Liver (tissue), 9 donors: ENCODE results near the gene CCDC40. TPM values are rescaled to one million over a fixed set of nuclear protein-coding genes. Genes with fewer than 3 reads are reported as not detected.

Source experiments
- DNase-seq: peaks from one replicate; pipeline ENCODE4 v3.0.0-alpha.2; 2017; ENCODE audit warnings: low spot score
- H3K27ac ChIP-seq, 2 donors: one replicate each; pipeline ENCODE4 v1.7.0; 2013; ENCODE audit warnings: inconsistent platforms in 2 of 2, low read length in 2 of 2, control low read depth in 1 of 2, low read depth in 1 of 2, mild to moderate bottlenecking in 1 of 2
- H3K27me3 ChIP-seq, 4 donors: one replicate each; pipeline versions ENCODE4 v1.6.1 to v1.7.0; 2013; ENCODE audit warnings: low read length in 3 of 4, inconsistent platforms in 1 of 4, mild to moderate bottlenecking in 1 of 4, moderate library complexity in 1 of 4; ENCODE audit not compliant: control insufficient read depth in 4 of 4, insufficient read depth in 4 of 4
- H3K36me3 ChIP-seq, 4 donors: one replicate each; pipeline versions ENCODE4 v1.6.1 to v1.7.0; 2013; ENCODE audit warnings: low read length in 3 of 4, mild to moderate bottlenecking in 3 of 4, low read depth in 1 of 4, moderate library complexity in 1 of 4; ENCODE audit not compliant: control insufficient read depth in 4 of 4, insufficient read depth in 3 of 4
- H3K4me1 ChIP-seq, 4 donors: one replicate each; pipeline versions ENCODE4 v1.6.1 to v1.7.0; 2013; ENCODE audit warnings: low read length in 3 of 4, mild to moderate bottlenecking in 3 of 4, moderate library complexity in 1 of 4; ENCODE audit not compliant: control insufficient read depth in 4 of 4, insufficient read depth in 4 of 4
- H3K4me3 ChIP-seq, 3 donors: one replicate each; pipeline versions ENCODE4 v1.6.1 to v1.7.0; 2013; ENCODE audit warnings: low read length in 3 of 3, control low read depth in 1 of 3, low read depth in 1 of 3, mild to moderate bottlenecking in 1 of 3
- H3K9ac ChIP-seq, 2 donors: one replicate each; pipeline ENCODE4 v1.7.0; 2013; ENCODE audit warnings: low read length in 2 of 2, mild to moderate bottlenecking in 2 of 2, moderate library complexity in 2 of 2, control low read depth in 1 of 2, low read depth in 1 of 2
- H3K9me3 ChIP-seq, 4 donors: one replicate each; pipeline versions ENCODE4 v1.6.1 to v1.7.0; 2013; ENCODE audit warnings: low read length in 3 of 4; ENCODE audit not compliant: control insufficient read depth in 4 of 4
- ATF3 ChIP-seq: IDR thresholded peaks from 2 replicates; pipeline ENCODE4 v1.6.1; 2016; ENCODE audit warnings: antibody characterized with exemption
- EGR1 ChIP-seq, 2 donors: IDR thresholded peaks; 2 replicates each; pipeline ENCODE4 v1.6.1; 2016 to 2018; ENCODE audit warnings: antibody characterized with exemption in 2 of 2, low read depth in 2 of 2
- FOXA1 ChIP-seq: IDR thresholded peaks from 2 replicates; pipeline ENCODE4 v1.6.1; 2016; ENCODE audit warnings: antibody characterized with exemption
- FOXA2 ChIP-seq: IDR thresholded peaks from 2 replicates; pipeline ENCODE4 v1.6.1; 2016; ENCODE audit warnings: antibody characterized with exemption
- GABPA ChIP-seq, 2 donors: IDR thresholded peaks in 1 of 2; conservative IDR thresholded peaks in 1 of 2; 2 replicates each; pipeline ENCODE4 v1.6.1; 2016; ENCODE audit warnings: antibody characterized with exemption in 2 of 2, mild to moderate bottlenecking in 1 of 2, moderate library complexity in 1 of 2
- HNF4A ChIP-seq, 2 donors: conservative IDR thresholded peaks; 2 replicates each; pipeline ENCODE4 v1.6.1; 2016; ENCODE audit warnings: antibody characterized with exemption in 2 of 2, mild to moderate bottlenecking in 2 of 2
- HNF4G ChIP-seq: IDR thresholded peaks from 2 replicates; pipeline ENCODE4 v1.6.1; 2016; ENCODE audit warnings: antibody characterized with exemption
- JUND ChIP-seq, 2 donors: IDR thresholded peaks; 2 replicates each; pipeline ENCODE4 v1.6.1; 2016; ENCODE audit warnings: antibody characterized with exemption in 2 of 2
- NR2F2 ChIP-seq: IDR thresholded peaks from 2 replicates; pipeline ENCODE4 v1.6.1; 2016; ENCODE audit warnings: antibody characterized with exemption
- RAD21 ChIP-seq, 2 donors: IDR thresholded peaks; 2 replicates each; pipeline ENCODE4 v1.6.1; 2016; ENCODE audit warnings: antibody characterized with exemption in 2 of 2, mild to moderate bottlenecking in 2 of 2
- RXRA ChIP-seq, 2 donors: IDR thresholded peaks; 2 replicates each; pipeline ENCODE4 v1.6.1; 2017 to 2018; ENCODE audit warnings: antibody characterized with exemption in 2 of 2, mild to moderate bottlenecking in 1 of 2
- SP1 ChIP-seq: IDR thresholded peaks from 2 replicates; pipeline ENCODE4 v1.6.1; 2018; ENCODE audit warnings: antibody characterized with exemption, mild to moderate bottlenecking
- TAF1 ChIP-seq: conservative IDR thresholded peaks from 2 replicates; pipeline ENCODE4 v1.6.1; 2016; ENCODE audit warnings: antibody characterized with exemption, mild to moderate bottlenecking
- YY1 ChIP-seq: IDR thresholded peaks from 2 replicates; pipeline ENCODE4 v1.6.1; 2016; ENCODE audit warnings: antibody characterized with exemption, mild to moderate bottlenecking
- ZBTB33 ChIP-seq: IDR thresholded peaks from 2 replicates; pipeline ENCODE4 v1.6.1; 2016; ENCODE audit warnings: antibody characterized with exemption
- WGBS: extraction: QIAGEN DNeasy Blood & Tissue Kit; methylation state at CpG from one replicate; pipeline ENCODE4 v1.1.7; 2013; 5-methylcytosine and 5-hydroxymethylcytosine counted together
- polyA plus RNA-seq, 2 donors: library from polyadenylated mRNA; stranded (reverse) in 1 of 2; unstranded in 1 of 2; fragments of 200-250 nt in 1 of 2; fragments of >200 nt in 1 of 2; fragmentation: Nextera tagmentation in 1 of 2; extraction: Ambion mirVana in 1 of 2; gene quantifications; one replicate each; pipeline versions ENCODE4 v1.2.1 to v1.2.3, GENCODE V29; 2013 to 2015
- total RNA-seq, 2 donors: library from RNA; depleted of rRNA; stranded (reverse); fragments of >200 nt; gene quantifications; one replicate each; pipeline ENCODE4 v1.2.3, GENCODE V29; 2014
- TF ChIP-seq, protein P1 (sequence below): IDR thresholded peaks from 2 replicates; pipeline ENCODE4 v1.6.1; 2016; ENCODE audit warnings: antibody characterized with exemption
- TF ChIP-seq, protein P2 (sequence below): fragments of 150-350 bp; IDR thresholded peaks from 2 replicates; pipeline ENCODE4 v1.5.1; 2017; ENCODE audit warnings: improper control_type of control experiment, low read depth, low read length; ENCODE audit not compliant: missing input control
- TF ChIP-seq, protein P3 (sequence below): IDR thresholded peaks from 2 replicates; pipeline ENCODE4 v1.6.1; 2016; ENCODE audit warnings: antibody characterized with exemption, mild to moderate bottlenecking
- donor health status: healthy.
- donor health status: healthy.
- donor health status: healthy.
- donor health status: healthy.
- donor health status: healthy.

The CCDC40 gene
- total and polyA plus RNA-seq, 4 donors = 0.60 to 3.0 (median 1.4) TPM

- DNase-seq = no peak
- TF ChIP-seq GABPA (IDR thresholded peaks at IDR 0.05 in 1 of 2, conservative IDR thresholded peaks at IDR 0.05 in 1 of 2) = no peak
- TF ChIP-seq YY1 = no peak
- no peak for TF ChIP-seq JUND (IDR thresholded peaks at IDR 0.05)
- no peak for TF ChIP-seq SP1
- no peak for TF ChIP-seq TAF1
- TF ChIP-seq, protein P1, sequence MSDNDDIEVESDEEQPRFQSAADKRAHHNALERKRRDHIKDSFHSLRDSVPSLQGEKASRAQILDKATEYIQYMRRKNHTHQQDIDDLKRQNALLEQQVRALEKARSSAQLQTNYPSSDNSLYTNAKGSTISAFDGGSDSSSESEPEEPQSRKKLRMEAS = no peak
- no peak for TF ChIP-seq EGR1 (IDR thresholded peaks at IDR 0.05; ENCODE audit: low read depth in 2 of 2)
- TF ChIP-seq, protein P2, sequence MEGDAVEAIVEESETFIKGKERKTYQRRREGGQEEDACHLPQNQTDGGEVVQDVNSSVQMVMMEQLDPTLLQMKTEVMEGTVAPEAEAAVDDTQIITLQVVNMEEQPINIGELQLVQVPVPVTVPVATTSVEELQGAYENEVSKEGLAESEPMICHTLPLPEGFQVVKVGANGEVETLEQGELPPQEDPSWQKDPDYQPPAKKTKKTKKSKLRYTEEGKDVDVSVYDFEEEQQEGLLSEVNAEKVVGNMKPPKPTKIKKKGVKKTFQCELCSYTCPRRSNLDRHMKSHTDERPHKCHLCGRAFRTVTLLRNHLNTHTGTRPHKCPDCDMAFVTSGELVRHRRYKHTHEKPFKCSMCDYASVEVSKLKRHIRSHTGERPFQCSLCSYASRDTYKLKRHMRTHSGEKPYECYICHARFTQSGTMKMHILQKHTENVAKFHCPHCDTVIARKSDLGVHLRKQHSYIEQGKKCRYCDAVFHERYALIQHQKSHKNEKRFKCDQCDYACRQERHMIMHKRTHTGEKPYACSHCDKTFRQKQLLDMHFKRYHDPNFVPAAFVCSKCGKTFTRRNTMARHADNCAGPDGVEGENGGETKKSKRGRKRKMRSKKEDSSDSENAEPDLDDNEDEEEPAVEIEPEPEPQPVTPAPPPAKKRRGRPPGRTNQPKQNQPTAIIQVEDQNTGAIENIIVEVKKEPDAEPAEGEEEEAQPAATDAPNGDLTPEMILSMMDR = no peak
- no peak for TF ChIP-seq ZBTB33
- no peak for TF ChIP-seq FOXA2
- TF ChIP-seq, protein P3, sequence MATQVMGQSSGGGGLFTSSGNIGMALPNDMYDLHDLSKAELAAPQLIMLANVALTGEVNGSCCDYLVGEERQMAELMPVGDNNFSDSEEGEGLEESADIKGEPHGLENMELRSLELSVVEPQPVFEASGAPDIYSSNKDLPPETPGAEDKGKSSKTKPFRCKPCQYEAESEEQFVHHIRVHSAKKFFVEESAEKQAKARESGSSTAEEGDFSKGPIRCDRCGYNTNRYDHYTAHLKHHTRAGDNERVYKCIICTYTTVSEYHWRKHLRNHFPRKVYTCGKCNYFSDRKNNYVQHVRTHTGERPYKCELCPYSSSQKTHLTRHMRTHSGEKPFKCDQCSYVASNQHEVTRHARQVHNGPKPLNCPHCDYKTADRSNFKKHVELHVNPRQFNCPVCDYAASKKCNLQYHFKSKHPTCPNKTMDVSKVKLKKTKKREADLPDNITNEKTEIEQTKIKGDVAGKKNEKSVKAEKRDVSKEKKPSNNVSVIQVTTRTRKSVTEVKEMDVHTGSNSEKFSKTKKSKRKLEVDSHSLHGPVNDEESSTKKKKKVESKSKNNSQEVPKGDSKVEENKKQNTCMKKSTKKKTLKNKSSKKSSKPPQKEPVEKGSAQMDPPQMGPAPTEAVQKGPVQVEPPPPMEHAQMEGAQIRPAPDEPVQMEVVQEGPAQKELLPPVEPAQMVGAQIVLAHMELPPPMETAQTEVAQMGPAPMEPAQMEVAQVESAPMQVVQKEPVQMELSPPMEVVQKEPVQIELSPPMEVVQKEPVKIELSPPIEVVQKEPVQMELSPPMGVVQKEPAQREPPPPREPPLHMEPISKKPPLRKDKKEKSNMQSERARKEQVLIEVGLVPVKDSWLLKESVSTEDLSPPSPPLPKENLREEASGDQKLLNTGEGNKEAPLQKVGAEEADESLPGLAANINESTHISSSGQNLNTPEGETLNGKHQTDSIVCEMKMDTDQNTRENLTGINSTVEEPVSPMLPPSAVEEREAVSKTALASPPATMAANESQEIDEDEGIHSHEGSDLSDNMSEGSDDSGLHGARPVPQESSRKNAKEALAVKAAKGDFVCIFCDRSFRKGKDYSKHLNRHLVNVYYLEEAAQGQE = no peak
- TF ChIP-seq HNF4A (conservative IDR thresholded peaks at IDR 0.05) = no peak
- no peak for TF ChIP-seq NR2F2
- TF ChIP-seq RAD21 (IDR thresholded peaks at IDR 0.05) = no peak
- TF ChIP-seq ATF3 = no peak
- no peak for TF ChIP-seq RXRA (IDR thresholded peaks at IDR 0.05)
- TF ChIP-seq HNF4G = no peak
- no peak for TF ChIP-seq FOXA1
- H3K27me3 ChIP-seq = no peaks in the 10 kb centered on the region
- no peak overlapping the region for H3K27ac ChIP-seq
- peaks cover 0 to 4% (median under 1%) of the 10 kb centered on the region in 4 donors for H3K36me3 ChIP-seq
- no peaks in the 10 kb centered on the region for H3K4me1 ChIP-seq
- WGBS = 90% methylated on average over 15 of the region's 15 CpGs
- no peak overlapping the region for H3K4me3 ChIP-seq
- no peaks in the 10 kb centered on the region for H3K9me3 ChIP-seq
- H3K9ac ChIP-seq = no peak overlapping the region
Measured at GRCh38 chr17:80123791-80124190, 87.3 kb downstream of the CCDC40 start.
